OCI-LY7 (cell line): ENCODE measurements around the gene ERCC1. TPM values are rescaled to one million over a fixed set of nuclear protein-coding genes. Genes with fewer than 3 reads are reported as not detected.
A peak's percentile ranks its signal among the peaks of the same experiment; 100 is the strongest.

Source experiments
- BruUV-seq: library from RNA; stranded (reverse); fragments of 400-500 nt; replicated peaks from 2 replicates; lab custom pipeline; 2021; lab: Mats Ljungman, UMichigan
- CTCF ChIA-PET: fragments of 300-600 bp; sonication (Branson Sonifier 250); formaldehyde crosslinking; loops from one replicate; lab custom pipeline; 2022; ENCODE audit warnings: antibody characterized with exemption; ENCODE audit not compliant: unreplicated experiment; lab: Charles Lee
- POLR2A ChIA-PET: fragments of 300-600 bp; sonication (Branson Sonifier 250); formaldehyde crosslinking; loops from one replicate; lab custom pipeline; 2022; ENCODE audit warnings: antibody characterized with exemption; lab: Charles Lee
- DNase-seq: peaks from one replicate; pipeline ENCODE4 v3.0.0-alpha.2; 2015; ENCODE audit warnings: low spot score
- H2AFZ ChIP-seq: fragments of 200-600 bp; sonication (generic), shearing (Covaris generic); 2 replicates; pipeline ENCODE4 v1.6.1; 2014; ENCODE audit warnings: mild to moderate bottlenecking, antibody characterized with exemption, low read length, moderate library complexity
- H3K27ac ChIP-seq: fragments of 200-600 bp; sonication (generic); 2 replicates; pipeline ENCODE4 v1.5.1; 2014; ENCODE audit warnings: mixed run types, low read depth, mild to moderate bottlenecking, moderate library complexity, low read length, inconsistent platforms; ENCODE audit not compliant: poor library complexity, severe bottlenecking
- H3K36me3 ChIP-seq: fragments of 200-600 bp; sonication (generic); 2 replicates; pipeline ENCODE4 v1.6.1; 2014; ENCODE audit warnings: mild to moderate bottlenecking, antibody characterized with exemption, low read length, moderate library complexity, mixed read lengths; ENCODE audit not compliant: insufficient read depth
- H3K4me1 ChIP-seq: fragments of 200-600 bp; sonication (generic); 2 replicates; pipeline ENCODE4 v1.5.1; 2014; ENCODE audit warnings: mild to moderate bottlenecking, low read length; ENCODE audit not compliant: insufficient read depth, poor library complexity, severe bottlenecking
- H3K4me2 ChIP-seq: fragments of 200-600 bp; sonication (generic); 2 replicates; pipeline ENCODE4 v1.6.1; 2014; ENCODE audit warnings: mild to moderate bottlenecking, low read length
- H3K4me3 ChIP-seq: fragments of 200-600 bp; sonication (generic); 2 replicates; pipeline ENCODE4 v1.5.1; 2014; ENCODE audit warnings: mild to moderate bottlenecking, low read depth, low read length; ENCODE audit not compliant: poor library complexity, severe bottlenecking
- H3K79me2 ChIP-seq: fragments of 200-600 bp; sonication (generic); 2 replicates; pipeline ENCODE4 v1.6.1; 2016; ENCODE audit warnings: low read depth, mild to moderate bottlenecking, low read length, moderate library complexity, mixed read lengths; ENCODE audit not compliant: insufficient read depth
- H3K9me2 ChIP-seq: fragments of 200-600 bp; sonication (generic); 2 replicates; pipeline ENCODE4 v1.6.1; 2016; ENCODE audit warnings: mild to moderate bottlenecking, low read length, mixed read lengths; ENCODE audit not compliant: insufficient read depth
- H3K9me3 ChIP-seq: fragments of 200-600 bp; sonication (generic); 2 replicates; pipeline ENCODE4 v1.6.1; 2014; ENCODE audit warnings: mild to moderate bottlenecking, mixed run types, low read length, mixed read lengths
- H4K20me1 ChIP-seq: fragments of 200-600 bp; sonication (generic); 2 replicates; pipeline ENCODE4 v1.6.1; 2014; ENCODE audit warnings: mild to moderate bottlenecking, antibody characterized with exemption, low read length, moderate library complexity, mixed read lengths; ENCODE audit not compliant: insufficient read depth
- EZH2phosphoT487 ChIP-seq: fragments of 200-600 bp; sonication (generic); IDR thresholded peaks from 2 replicates; pipeline ENCODE4 v1.6.1; 2018; ENCODE audit warnings: low read depth, borderline replicate concordance, mild to moderate bottlenecking, mixed run types, antibody characterized with exemption, low read length, moderate library complexity, mixed read lengths
- intact Hi-C: fragments of 100-400 bp; cut with micrococcal nuclease; formaldehyde crosslinking; loops from one replicate; pipeline ENCODE4 v1.10.0; 2022; ENCODE audit not compliant: unreplicated experiment
- total RNA-seq, 2 experiments: library from RNA; depleted of rRNA in 1 of 2; stranded (reverse); fragments of >200 nt in 1 of 2; shearing (Covaris generic) in 1 of 2; gene quantifications; 2 replicates each; pipeline ENCODE4 v1.2.3, GENCODE V29; 2014 to 2022
- TF ChIP-seq, protein P1 (sequence below): fragments of 200-600 bp; sonication (generic); conservative IDR thresholded peaks from 2 replicates; pipeline ENCODE4 v1.5.1; 2014; ENCODE audit warnings: mild to moderate bottlenecking, antibody characterized with exemption, low read length, moderate library complexity, mixed read lengths

Gene ERCC1
- total RNA-seq, 2 experiments from 2014 or later, result 46.2 to 125 TPM

DNA sequence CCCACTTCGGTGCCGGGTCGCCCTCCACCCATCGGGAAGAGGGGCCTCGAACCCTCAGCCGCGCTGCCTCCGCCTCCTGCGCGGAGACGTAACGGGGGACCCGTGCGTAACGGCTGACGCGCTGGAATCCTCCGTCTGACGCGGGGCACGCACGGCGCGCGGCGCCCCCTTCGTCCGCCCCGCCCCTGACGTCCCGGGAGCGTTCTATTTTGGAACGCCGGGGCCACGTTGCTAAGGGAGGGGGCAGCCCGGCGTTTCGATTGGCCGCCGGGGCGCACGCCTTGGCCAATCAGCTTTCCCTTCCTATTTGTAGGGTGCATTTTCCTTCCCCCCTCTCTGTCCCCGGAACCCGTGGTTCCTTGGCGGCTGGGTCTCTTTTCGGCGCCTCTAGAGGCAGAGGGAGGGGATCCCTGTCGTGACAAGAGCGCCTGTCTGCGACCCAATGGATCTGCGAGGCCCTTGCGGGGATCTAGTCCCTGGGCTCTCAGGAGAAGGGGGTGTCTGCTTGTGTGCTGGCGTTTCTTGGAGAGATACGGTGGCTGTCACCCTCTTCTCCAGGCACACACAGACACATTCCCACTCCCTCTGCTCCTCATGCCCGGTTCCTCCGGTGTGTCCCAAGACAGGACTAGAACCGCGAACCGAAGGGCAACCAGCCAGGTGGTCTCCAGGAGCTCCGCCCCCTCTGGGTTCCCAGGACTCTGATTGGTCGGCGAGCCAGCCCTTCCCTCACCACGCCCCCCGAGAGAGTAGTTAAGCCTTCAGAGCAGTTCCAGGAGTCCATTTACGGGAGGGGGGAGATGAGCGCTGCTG, 45.6 kb upstream of the ERCC1 start:
- H3K27ac ChIP-seq, result peak overlapping the region; percentile 87
- POLR2A ChIA-PET, result interaction anchor here (1.4 to 1.8 kb wide), 2 partner anchors 9 to 13 kb away, joined by 3 to 7 read pairs; no protein-coding TSS in a partner anchor
- DNase-seq, result peak; percentile 98
- peak overlapping the region; percentile 100 for H3K4me2 ChIP-seq
- CTCF ChIA-PET, result interaction anchor here (0.6 to 2.3 kb wide), 3 partner anchors 9 to 178 kb away, joined by 3 to 7 read pairs (median 3); no protein-coding TSS in a partner anchor
- TF ChIP-seq, protein P1, sequence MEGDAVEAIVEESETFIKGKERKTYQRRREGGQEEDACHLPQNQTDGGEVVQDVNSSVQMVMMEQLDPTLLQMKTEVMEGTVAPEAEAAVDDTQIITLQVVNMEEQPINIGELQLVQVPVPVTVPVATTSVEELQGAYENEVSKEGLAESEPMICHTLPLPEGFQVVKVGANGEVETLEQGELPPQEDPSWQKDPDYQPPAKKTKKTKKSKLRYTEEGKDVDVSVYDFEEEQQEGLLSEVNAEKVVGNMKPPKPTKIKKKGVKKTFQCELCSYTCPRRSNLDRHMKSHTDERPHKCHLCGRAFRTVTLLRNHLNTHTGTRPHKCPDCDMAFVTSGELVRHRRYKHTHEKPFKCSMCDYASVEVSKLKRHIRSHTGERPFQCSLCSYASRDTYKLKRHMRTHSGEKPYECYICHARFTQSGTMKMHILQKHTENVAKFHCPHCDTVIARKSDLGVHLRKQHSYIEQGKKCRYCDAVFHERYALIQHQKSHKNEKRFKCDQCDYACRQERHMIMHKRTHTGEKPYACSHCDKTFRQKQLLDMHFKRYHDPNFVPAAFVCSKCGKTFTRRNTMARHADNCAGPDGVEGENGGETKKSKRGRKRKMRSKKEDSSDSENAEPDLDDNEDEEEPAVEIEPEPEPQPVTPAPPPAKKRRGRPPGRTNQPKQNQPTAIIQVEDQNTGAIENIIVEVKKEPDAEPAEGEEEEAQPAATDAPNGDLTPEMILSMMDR, result no peak
- TF ChIP-seq EZH2phosphoT487, result no peak
- H3K36me3 ChIP-seq, result no peaks in the 10 kb centered on the region
- peaks cover 19% of the 10 kb centered on the region for H3K4me1 ChIP-seq
- no peaks in the 10 kb centered on the region; the same call in 1 of the 2 replicates for H3K79me2 ChIP-seq
- H3K4me3 ChIP-seq, result peak overlapping the region; percentile 81
- H3K9me2 ChIP-seq, result no peaks in the 10 kb centered on the region
- peak overlapping the region; percentile 75; the same call in 1 of the 2 replicates for H2AFZ ChIP-seq
- TSS peak; percentile 65 for BruUV-seq
- intact Hi-C loops, result loop anchor here (2.0 kb wide), 1 partner anchor 19 kb away; no protein-coding TSS in a partner anchor
- no peaks in the 10 kb centered on the region for H3K9me3 ChIP-seq
- 0 out of 2 replicates have a peak, but pooled peaks cover 4% of the 10 kb centered on the region for H4K20me1 ChIP-seq

DNA sequence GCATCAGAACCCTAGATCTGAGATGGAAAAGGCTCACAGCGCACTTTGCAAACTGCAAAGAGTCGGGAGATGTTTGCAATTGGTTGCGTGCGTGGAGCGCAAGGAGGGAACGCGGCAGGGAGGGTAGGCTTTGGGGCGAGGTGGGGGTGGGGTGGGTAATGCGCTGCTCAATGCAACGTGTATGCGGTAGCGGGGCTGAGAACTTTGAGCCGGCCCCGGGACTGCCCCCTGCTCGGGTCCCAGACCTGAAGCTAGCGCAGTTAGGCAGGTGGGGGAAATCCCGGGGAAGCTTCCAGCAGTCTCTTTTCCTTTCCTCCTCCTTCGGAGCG, 45.0 kb upstream of the ERCC1 start:
- Histone ChIP-seq H3K27ac (peak overlapping the region; percentile 87), H3K9me3 (no peaks in the 10 kb centered on the region), H2AFZ (peak overlapping the region; percentile 14; the same call in 1 of the 2 replicates), H3K4me1 (peaks cover 19% of the 10 kb centered on the region), H3K4me3 (peak overlapping the region; percentile 81), H3K79me2 (no peaks in the 10 kb centered on the region; the same call in 1 of the 2 replicates), H3K36me3 (no peaks in the 10 kb centered on the region), H3K4me2 (peak overlapping the region; percentile 100), H4K20me1 (0 out of 2 replicates have a peak, but pooled peaks cover 4% of the 10 kb centered on the region), H3K9me2 (no peaks in the 10 kb centered on the region)
- CTCF ChIA-PET, result interaction anchor here (2.3 kb wide), 1 partner anchor 10 kb away, joined by 7 read pairs; no protein-coding TSS in a partner anchor
- DNase-seq, result no peak
- TF ChIP-seq, protein P1, result no peak
- no peak for TF ChIP-seq EZH2phosphoT487
- no TSS peak for BruUV-seq
- intact Hi-C loops, result loop anchor here (2.0 kb wide), 1 partner anchor 18 kb away; no protein-coding TSS in a partner anchor
- POLR2A ChIA-PET, result interaction anchor here (1.4 to 1.8 kb wide), 3 partner anchors 10 to 12 kb away, joined by 3 to 7 read pairs (median 6); no protein-coding TSS in a partner anchor
